Neutrophil (primary cell): ENCODE results near the gene GCH1.
"Not testable (repeated sequence)": the region's sequence is repeated elsewhere in the genome, so short reads cannot be mapped to it uniquely, and the experiment has no call there.

Experiments used
- H3K27ac ChIP-seq: fragments of 200-600 bp; sonication (generic); 2 replicates; pipeline ENCODE4 v1.5.1; 2016; ENCODE audit warnings: mild to moderate bottlenecking, moderate library complexity
- H3K27me3 ChIP-seq: fragments of 200-600 bp; sonication (generic); 2 replicates; pipeline ENCODE4 v1.6.0; 2016; ENCODE audit warnings: mild to moderate bottlenecking
- H3K36me3 ChIP-seq: fragments of 200-600 bp; sonication (generic); 2 replicates; pipeline ENCODE4 v1.5.1; 2017
- H3K4me1 ChIP-seq, 2 experiments: fragments of 200-600 bp in 1 of 2; sonication (generic) in 1 of 2; 1 replicate in 1 of 2; 2 replicates in 1 of 2; pipeline versions ENCODE4 v1.5.1 to v1.6.1; 2013 to 2016; ENCODE audit warnings: low read depth in 1 of 2, low read length in 1 of 2, mild to moderate bottlenecking in 1 of 2, moderate library complexity in 1 of 2; ENCODE audit not compliant: control insufficient read depth in 1 of 2, insufficient read depth in 1 of 2
- H3K4me3 ChIP-seq, 2 experiments: fragments of 200-600 bp in 1 of 2; sonication (generic) in 1 of 2; 1 replicate in 1 of 2; 2 replicates in 1 of 2; pipeline ENCODE4 v1.5.1; 2013 to 2016; ENCODE audit warnings: low read depth in 1 of 2, low read length in 1 of 2, mild to moderate bottlenecking in 1 of 2, moderate library complexity in 1 of 2
- H3K9me3 ChIP-seq: fragments of 200-600 bp; sonication (generic); 2 replicates; pipeline ENCODE4 v1.5.1; 2016
- CTCF ChIP-seq: fragments of 200-600 bp; sonication (generic); IDR thresholded peaks from 2 replicates; pipeline ENCODE4 v1.5.1; 2016; ENCODE audit warnings: antibody characterized with exemption

Gene GCH1

GRCh38 chr14:54803396-54803795 lies 99.2 kb downstream of the GCH1 start:
- no peak overlapping the region for H3K4me3 ChIP-seq
- no peaks in the 10 kb centered on the region for H3K36me3 ChIP-seq
- H3K9me3 ChIP-seq: no peaks in the 10 kb centered on the region
- TF ChIP-seq CTCF: no peak
- peaks cover 6% of the 10 kb centered on the region for H3K27me3 ChIP-seq
- no peak overlapping the region for H3K27ac ChIP-seq
- no peaks in the 10 kb centered on the region for H3K4me1 ChIP-seq

- H3K9me3 ChIP-seq, H3K4me1 ChIP-seq: not testable (repeated sequence)
Observed at GRCh38 chr14:54801482-54801881, 101.1 kb downstream of the GCH1 start.

DNA sequence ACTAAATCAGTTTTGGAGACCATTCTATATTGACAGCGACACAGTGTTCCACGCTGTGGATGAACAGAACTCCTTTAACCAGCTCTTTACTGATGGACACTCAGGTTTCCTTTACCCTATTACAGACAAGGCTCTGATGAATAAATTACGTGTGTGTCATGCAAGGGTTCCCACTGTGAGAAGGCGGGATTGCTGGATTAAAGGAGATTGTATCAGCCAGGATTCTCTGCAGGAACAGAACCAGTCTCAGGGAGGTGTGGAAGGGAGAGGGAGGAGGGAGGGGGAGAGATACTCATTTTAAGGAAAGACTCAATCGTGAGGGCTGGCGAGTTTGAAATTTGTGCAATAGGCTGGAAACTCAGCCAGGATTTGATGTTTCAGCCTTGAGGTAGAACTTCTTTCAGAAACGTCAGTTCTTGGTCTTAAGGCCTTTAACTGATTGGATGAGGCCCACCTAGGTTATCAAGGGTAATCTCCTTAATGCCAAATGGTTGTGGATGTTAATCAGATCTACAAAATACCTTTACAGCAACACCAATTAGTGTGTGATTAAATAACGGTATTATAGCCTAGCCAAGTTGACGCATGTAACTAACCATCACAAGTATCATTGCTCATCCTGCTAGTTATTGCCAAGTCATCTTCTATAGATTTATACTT lies 104.0 kb downstream of the GCH1 start:
- Histone ChIP-seq H3K9me3 (no peaks in the 10 kb centered on the region), H3K4me3 (no peak overlapping the region), H3K27me3 (no peaks in the 10 kb centered on the region), H3K36me3 (no peaks in the 10 kb centered on the region), H3K27ac (no peak overlapping the region), H3K4me1 (no peaks in the 10 kb centered on the region)
- TF ChIP-seq CTCF: no peak

More at GRCh38 chr14:54801482-54801881, 101.1 kb downstream of the GCH1 start:
- not testable (repeated sequence) for H3K36me3 ChIP-seq, H3K4me3 ChIP-seq, H3K27me3 ChIP-seq, H3K27ac ChIP-seq

DNA sequence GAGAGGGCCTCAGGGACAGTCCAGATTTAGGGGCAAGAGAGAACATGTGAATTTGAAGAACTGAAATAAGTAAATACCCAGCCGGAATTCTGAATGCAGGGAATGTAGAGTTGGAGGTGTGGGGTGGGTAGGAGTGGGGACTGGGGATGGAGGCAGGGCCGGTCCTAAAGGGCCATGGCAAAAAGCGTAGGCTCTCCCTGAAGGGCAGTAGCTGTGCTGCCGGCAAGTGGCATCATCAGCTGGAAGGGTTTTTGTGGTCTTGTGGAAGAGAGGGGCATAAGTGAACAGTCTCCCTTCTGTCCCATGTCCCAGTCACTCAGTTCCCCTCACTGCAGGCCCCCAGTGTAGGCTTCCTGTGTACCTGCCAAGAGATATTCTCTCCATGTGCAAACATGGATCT lies 104.6 kb downstream of the GCH1 start:
- H3K27ac ChIP-seq: no peak overlapping the region
- no peaks in the 10 kb centered on the region for H3K27me3 ChIP-seq
- no peak for TF ChIP-seq CTCF
- no peaks in the 10 kb centered on the region for H3K36me3 ChIP-seq
- no peaks in the 10 kb centered on the region for H3K9me3 ChIP-seq
- H3K4me1 ChIP-seq: no peaks in the 10 kb centered on the region
- H3K4me3 ChIP-seq: no peak overlapping the region

DNA sequence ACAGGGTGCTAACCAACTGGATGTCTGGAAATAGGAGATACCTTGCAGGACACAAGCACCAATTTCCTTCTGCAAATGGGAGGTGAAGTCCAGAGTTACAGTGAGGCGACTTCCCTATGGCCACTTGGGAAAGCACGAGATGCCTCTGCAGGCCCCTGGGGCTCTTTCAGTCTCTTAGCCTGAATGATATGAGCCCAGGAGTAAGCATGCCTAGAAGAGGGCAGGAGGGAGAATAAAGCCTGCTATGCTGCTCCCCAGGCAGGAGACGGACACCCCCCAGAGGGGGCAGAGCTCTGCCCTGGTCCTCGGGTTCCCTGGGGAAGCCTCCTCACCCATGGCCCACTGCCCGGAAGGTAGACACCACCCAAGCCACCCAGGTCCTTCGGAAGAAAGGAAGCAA lies 105.1 kb downstream of the GCH1 start:
- H3K27ac ChIP-seq: no peak overlapping the region
- H3K4me3 ChIP-seq: no peak overlapping the region
- H3K27me3 ChIP-seq: no peaks in the 10 kb centered on the region
- no peaks in the 10 kb centered on the region for H3K36me3 ChIP-seq
- H3K9me3 ChIP-seq: no peaks in the 10 kb centered on the region
- H3K4me1 ChIP-seq: no peaks in the 10 kb centered on the region
- no peak for TF ChIP-seq CTCF

GRCh38 chr14:54796961-54797360 lies 105.7 kb downstream of the GCH1 start:
- Histone ChIP-seq H3K9me3 (no peaks in the 10 kb centered on the region), H3K4me1 (no peaks in the 10 kb centered on the region), H3K36me3 (no peaks in the 10 kb centered on the region), H3K27ac (no peak overlapping the region), H3K4me3 (no peak overlapping the region), H3K27me3 (no peaks in the 10 kb centered on the region)
- no peak for TF ChIP-seq CTCF
